IMR-90 (cell line): ENCODE measurements around the gene TRIM33. TPM values are rescaled to one million over a fixed set of nuclear protein-coding genes. Genes with fewer than 3 reads are reported as not detected.

Experiments used
- ATAC-seq: fragments of 200-7000 bp; cut with Tn5 transposase; 2 replicates; pipeline ENCODE4 v1.9.1; 2020; ENCODE audit warnings: low read depth, mild to moderate bottlenecking, moderate library complexity
- BruUV-seq: library from RNA; stranded (reverse); fragments of 400-500 nt; replicated peaks from 2 replicates; lab custom pipeline; 2021; lab: Mats Ljungman, UMichigan
- CTCF ChIA-PET: fragments of 300-600 bp; formaldehyde crosslinking; extraction: SDS; loops from one replicate; lab custom pipeline; 2021; ENCODE audit warnings: antibody characterized with exemption; lab: Yijun Ruan, JAX
- POLR2A ChIA-PET: fragments of 300-600 bp; sonication (Branson Sonifier 250); formaldehyde crosslinking; loops from one replicate; lab custom pipeline; 2022; ENCODE audit warnings: antibody characterized with exemption; ENCODE audit not compliant: unreplicated experiment; lab: Charles Lee
- DNase-seq: peaks from one replicate; pipeline ENCODE4 v3.0.0; 2013
- H2AFZ ChIP-seq: replicated peaks from 2 replicates; pipeline ENCODE3; 2013; ENCODE audit warnings: low read length, mild to moderate bottlenecking; ENCODE audit not compliant: poor library complexity
- H2AK5ac ChIP-seq: 2 replicates; pipeline ENCODE4 v1.6.1; 2013; ENCODE audit warnings: low read depth, low read length, inconsistent platforms
- H2AK9ac ChIP-seq: replicated peaks from 2 replicates; pipeline ENCODE3; 2013; ENCODE audit warnings: mild to moderate bottlenecking, low read depth, low read length, moderate library complexity; ENCODE audit not compliant: poor library complexity
- H2BK120ac ChIP-seq: 2 replicates; pipeline ENCODE4 v1.6.1; 2013; ENCODE audit warnings: low read depth, low read length, inconsistent platforms
- H2BK15ac ChIP-seq: 3 replicates; pipeline ENCODE4 v1.6.1; 2013; ENCODE audit warnings: low read depth, low read length, inconsistent platforms
- H2BK20ac ChIP-seq: 2 replicates; pipeline ENCODE4 v1.6.1; 2013; ENCODE audit warnings: low read depth, mild to moderate bottlenecking, inconsistent platforms, low read length, moderate library complexity
- H2BK5ac ChIP-seq: 2 replicates; pipeline ENCODE4 v1.6.1; 2013; ENCODE audit warnings: mild to moderate bottlenecking, low read depth, low read length, inconsistent platforms; ENCODE audit not compliant: poor library complexity, severe bottlenecking
- H3K14ac ChIP-seq: replicated peaks from 2 replicates; pipeline ENCODE4 v1.6.1; 2013; ENCODE audit warnings: low read depth, low read length, inconsistent platforms
- H3K18ac ChIP-seq: 2 replicates; pipeline ENCODE4 v1.6.1; 2013; ENCODE audit warnings: low read depth, low read length, control low read depth
- H3K23ac ChIP-seq: 2 replicates; pipeline ENCODE4 v1.6.1; 2013; ENCODE audit warnings: low read depth, low read length, inconsistent platforms
- H3K27ac ChIP-seq: 2 replicates; pipeline ENCODE4 v1.5.1; 2013; ENCODE audit warnings: mild to moderate bottlenecking, control low read depth, low read length; ENCODE audit not compliant: insufficient read depth
- H3K27me3 ChIP-seq: 2 replicates; pipeline ENCODE4 v1.6.1; 2013; ENCODE audit warnings: low read length; ENCODE audit not compliant: control insufficient read depth, insufficient read depth
- H3K36me3 ChIP-seq: 2 replicates; pipeline ENCODE4 v1.6.1; 2013; ENCODE audit warnings: low read length, mixed read lengths; ENCODE audit not compliant: control insufficient read depth, insufficient read depth
- H3K4ac ChIP-seq: 2 replicates; pipeline ENCODE4 v1.6.1; 2013; ENCODE audit warnings: low read depth, low read length, inconsistent platforms
- H3K4me1 ChIP-seq: 2 replicates; pipeline ENCODE4 v1.6.1; 2013; ENCODE audit warnings: low read length, mixed read lengths; ENCODE audit not compliant: control insufficient read depth, insufficient read depth
- H3K4me2 ChIP-seq: 2 replicates; pipeline ENCODE4 v1.6.1; 2013; ENCODE audit warnings: low read depth, mild to moderate bottlenecking, control low read depth, low read length, moderate library complexity
- H3K4me3 ChIP-seq: 2 replicates; pipeline ENCODE4 v1.5.1; 2013; ENCODE audit warnings: low read depth, mild to moderate bottlenecking, control low read depth, low read length, moderate library complexity; ENCODE audit not compliant: insufficient read depth
- H3K56ac ChIP-seq: 2 replicates; pipeline ENCODE4 v1.6.1; 2013; ENCODE audit warnings: low read length, inconsistent platforms; ENCODE audit not compliant: insufficient read depth; ENCODE audit errors: extremely low read depth
- H3K79me1 ChIP-seq, 2 experiments: 2 replicates each; pipeline ENCODE4 v1.6.1; 2013; ENCODE audit warnings: low read length in 2 of 2, inconsistent platforms in 1 of 2, low read depth in 1 of 2
- H3K9ac ChIP-seq: 2 replicates; pipeline ENCODE4 v1.6.1; 2013; ENCODE audit warnings: low read depth, low read length, control low read depth
- H3K9me1 ChIP-seq: 2 replicates; pipeline ENCODE4 v1.6.1; 2013; ENCODE audit warnings: low read length, inconsistent platforms; ENCODE audit not compliant: insufficient read depth
- H3K9me3 ChIP-seq: 2 replicates; pipeline ENCODE4 v1.6.1; 2013; ENCODE audit warnings: low read length; ENCODE audit not compliant: control insufficient read depth, insufficient read depth
- H4K20me1 ChIP-seq: 2 replicates; pipeline ENCODE4 v1.6.1; 2013; ENCODE audit warnings: low read length, inconsistent platforms; ENCODE audit not compliant: insufficient read depth
- H4K5ac ChIP-seq: 2 replicates; pipeline ENCODE4 v1.6.1; 2013; ENCODE audit warnings: mild to moderate bottlenecking, low read depth, low read length, control low read depth
- H4K8ac ChIP-seq, 2 experiments: 2 replicates each; pipeline ENCODE4 v1.6.1; 2013; ENCODE audit warnings: low read depth in 2 of 2, low read length in 2 of 2, control low read depth in 1 of 2, inconsistent platforms in 1 of 2
- H4K91ac ChIP-seq: 2 replicates; pipeline ENCODE4 v1.6.1; 2013; ENCODE audit warnings: low read depth, low read length, inconsistent platforms; ENCODE audit not compliant: insufficient read depth
- BHLHE40 ChIP-seq: fragments of 150-350 bp; IDR thresholded peaks from 2 replicates; pipeline ENCODE4 v1.6.1; 2016; ENCODE audit warnings: mild to moderate bottlenecking, low read depth, low read length
- MXI1 ChIP-seq: IDR thresholded peaks from 2 replicates; pipeline ENCODE4 v1.6.1; 2012; ENCODE audit warnings: low read depth, mild to moderate bottlenecking, low read length, moderate library complexity, borderline replicate concordance
- NFE2L2 ChIP-seq: fragments of 150-350 bp; IDR thresholded peaks from 2 replicates; pipeline ENCODE4 v1.6.1; 2016; ENCODE audit warnings: low read depth, mild to moderate bottlenecking, low read length
- RCOR1 ChIP-seq: IDR thresholded peaks from 2 replicates; pipeline ENCODE4 v1.6.1; 2012; ENCODE audit warnings: mild to moderate bottlenecking, low read length, improper control_type of control experiment; ENCODE audit not compliant: insufficient replicate concordance
- SMC3 ChIP-seq: fragments of 150-350 bp; IDR thresholded peaks from 2 replicates; pipeline ENCODE4 v1.6.1; 2016; ENCODE audit warnings: low read depth, mild to moderate bottlenecking, antibody characterized with exemption, low read length, moderate library complexity
- WGBS, 2 experiments: methylation state at CpG; one replicate each; pipeline versions ENCODE4 v1.1.5 to v1.1.7; 2013; ENCODE audit warnings: missing lambda C conversion rate in 2 of 2; ENCODE audit not compliant: insufficient read length in 1 of 2; ENCODE audit errors: extremely low coverage in 2 of 2; 5-methylcytosine and 5-hydroxymethylcytosine counted together
- dilution Hi-C: fragments of 300-500 bp; cut with HindIII; formaldehyde crosslinking; loops from one replicate; pipeline ENCODE4 v1.14.3; 2018; ENCODE audit warnings: low sequenced_read_pairs; ENCODE audit not compliant: unreplicated experiment
- in situ Hi-C: fragments of 300-500 bp; cut with MboI; formaldehyde crosslinking; loops from 3 replicates; pipeline ENCODE4 v1.14.3; 2019; ENCODE audit warnings: low sequenced_read_pairs, inconsistent platforms, mixed read lengths
- intact Hi-C: fragments of 100-400 bp; cut with micrococcal nuclease; formaldehyde crosslinking; loops from 2 replicates; pipeline ENCODE4 v1.10.0; 2022
- polyA plus RNA-seq, 3 experiments: library from polyadenylated mRNA; depleted of rRNA; stranded (reverse); fragments of >200 nt; gene quantifications; 2 replicates each; pipeline ENCODE4 v1.2.3, GENCODE V29; 2012; ENCODE audit warnings: low replicate concordance in 1 of 3
- total RNA-seq: library from RNA; depleted of rRNA; stranded (reverse); fragments of >200 nt; gene quantifications from 2 replicates; pipeline ENCODE4 v1.2.3, GENCODE V29; 2012

The TRIM33 gene
- total and polyA plus RNA-seq, 2 of the 4 experiments (the other 2 are of a cell fraction): 9.5 to 40.1 TPM

- intact Hi-C loops: loop anchor here (5.0 kb wide), 3 partner anchors 42 to 532 kb away; partner anchors contain the start of gene OLFML3
- Histone ChIP-seq H3K27ac (peak overlapping the region; percentile 78), H3K9me3 (no peaks in the 10 kb centered on the region), H2BK15ac (no peak overlapping the region), H3K14ac (peak overlapping the region; percentile 88), H3K4ac (no peak overlapping the region; the same call in 1 of the 2 replicates), H4K5ac (no peak overlapping the region), H3K9me1 (peaks cover 3% of the 10 kb centered on the region; the same call in 1 of the 2 replicates), H3K18ac (no peak overlapping the region), H3K79me1 (peaks cover 8 to 45% of the 10 kb centered on the region in 2 experiments; a peak in 2 of 4 replicates), H4K8ac (no peak overlapping the region), H3K27me3 (no peaks in the 10 kb centered on the region), H2AK9ac (peak overlapping the region; percentile 98), H4K91ac (no peak overlapping the region; the same call in 1 of the 2 replicates), H3K36me3 (peaks cover 3% of the 10 kb centered on the region; the same call in 1 of the 2 replicates), H2AK5ac (peak overlapping the region; percentile 25; the same call in 1 of the 2 replicates), H2BK20ac (no peak overlapping the region), H3K23ac (peak overlapping the region; percentile 18; the same call in 1 of the 2 replicates), H3K4me2 (peak overlapping the region; percentile 91), H3K4me3 (peak overlapping the region; percentile 82), H2AFZ (peak overlapping the region; percentile 96), H3K56ac (peak overlapping the region; percentile 19; the same call in 1 of the 2 replicates), H3K9ac (peak overlapping the region; percentile 95), H3K4me1 (peaks cover 2% of the 10 kb centered on the region; the same call in 1 of the 2 replicates), H2BK5ac (no peak overlapping the region), H2BK120ac (no peak overlapping the region), H4K20me1 (peaks cover 47% of the 10 kb centered on the region)
- ATAC-seq (no peak), DNase-seq (no peak)
- 2% methylated on average over 7 of the region's 9 CpGs; no CpG with 5 or more reads in 1 of the 2 experiments for WGBS, 2 experiments
- POLR2A ChIA-PET: no interaction called here
- dilution Hi-C loops: no loop called here
- in situ Hi-C loops: no loop called here
- CTCF ChIA-PET: interaction anchor here (0.6 kb wide), 1 partner anchor 22 kb away, joined by 3 read pairs; no protein-coding TSS in a partner anchor
- TF ChIP-seq BHLHE40 (no peak), SMC3 (no peak), RCOR1 (no peak), NFE2L2 (no peak), MXI1 (no peak)
- no TSS peak for BruUV-seq
These were observed 1.3 kb downstream of the TRIM33 start for GRCh38 chr1:114509596-114510273.
